HG03108 (cell line): ENCODE results near the gene DHRS4.

Source experiments
- ATAC-seq: cut with Tn5 transposase; IDR thresholded peaks from one replicate; pipeline ENCODE4 v1.9.1; 2021; ENCODE audit warnings: moderate library complexity; ENCODE audit not compliant: unreplicated experiment

Gene DHRS4

GRCh38 chr14:23953464-23954278 is at the start of gene DHRS4:
TSS of gene DHRS4 (plus strand) at chr14:23953770. CDS start at chr14:23953789, 19 bp downstream.
- ATAC-seq, result peak; percentile 86

- ATAC-seq, result no peak
Observed at GRCh38 chr14:23910101-23910875, 43.3 kb upstream of the DHRS4 start.

- no peak for ATAC-seq
Observed at GRCh38 chr14:23910876-23911210, 42.7 kb upstream of the DHRS4 start.

GRCh38 chr14:23915559-23915958 is 38.0 kb upstream of the DHRS4 start:
- no peak for ATAC-seq

DNA sequence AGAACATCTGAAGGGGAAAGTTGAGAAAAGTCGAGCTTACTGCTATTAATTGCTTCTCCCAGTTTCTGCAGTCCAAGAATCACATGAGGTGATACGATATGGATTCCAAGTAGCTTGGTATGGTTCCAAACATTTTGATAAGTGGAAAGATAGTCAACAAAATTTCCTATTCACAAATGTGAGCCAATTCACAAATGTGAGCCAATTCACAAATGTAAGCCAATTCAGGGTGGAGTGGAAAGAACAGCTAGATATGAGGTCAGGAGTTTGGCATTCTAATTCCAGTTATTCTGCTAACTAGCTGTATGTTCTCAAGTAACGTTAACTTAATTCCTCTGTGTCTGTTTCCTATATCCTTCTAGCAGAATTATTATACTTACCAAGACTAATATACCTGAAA is 37.6 kb upstream of the DHRS4 start:
- no peak for ATAC-seq

DNA sequence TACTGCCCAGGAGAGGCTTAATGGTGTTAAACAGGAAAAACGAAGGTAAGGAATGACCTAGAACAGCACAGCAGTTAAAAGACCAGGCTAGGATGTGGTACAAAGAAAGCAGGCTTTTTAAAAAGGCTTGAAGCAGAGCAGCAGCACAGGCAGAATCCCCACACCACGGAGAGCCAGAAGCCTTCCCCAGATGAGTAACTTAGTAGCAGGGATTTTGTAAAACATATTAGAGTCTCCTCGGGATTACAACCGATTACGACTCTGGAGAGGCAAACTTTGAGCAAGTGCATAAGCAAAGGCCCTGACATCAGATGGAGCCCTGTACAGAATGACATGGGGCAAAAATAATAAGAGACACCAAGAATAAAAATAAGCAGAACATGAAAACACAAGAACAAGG is 37.1 kb upstream of the DHRS4 start:
- ATAC-seq, result no peak

DNA sequence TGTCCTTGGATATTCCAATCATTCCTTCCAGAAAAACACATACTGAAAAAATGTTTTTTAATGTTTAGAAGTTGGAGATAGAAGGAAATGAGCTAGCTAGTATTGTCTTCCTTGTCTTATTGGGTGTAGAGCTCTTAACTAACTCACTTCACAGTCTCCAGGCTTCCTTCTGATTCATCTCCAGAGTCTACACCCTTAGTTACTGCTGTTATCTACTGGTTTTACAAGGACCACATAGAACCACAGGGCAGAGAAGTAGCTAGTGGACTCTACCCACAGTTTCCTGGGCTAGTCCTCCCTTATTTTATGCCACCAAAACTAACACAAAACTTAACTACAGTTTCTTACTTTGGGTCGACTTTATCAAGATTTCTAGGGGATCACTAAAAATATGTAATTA is 31.0 kb upstream of the DHRS4 start:
- no peak for ATAC-seq

- no peak for ATAC-seq
Observed at GRCh38 chr14:23925523-23926075, 28.0 kb upstream of the DHRS4 start.

GRCh38 chr14:23926543-23926942 is 27.0 kb upstream of the DHRS4 start:
- no peak for ATAC-seq

DNA sequence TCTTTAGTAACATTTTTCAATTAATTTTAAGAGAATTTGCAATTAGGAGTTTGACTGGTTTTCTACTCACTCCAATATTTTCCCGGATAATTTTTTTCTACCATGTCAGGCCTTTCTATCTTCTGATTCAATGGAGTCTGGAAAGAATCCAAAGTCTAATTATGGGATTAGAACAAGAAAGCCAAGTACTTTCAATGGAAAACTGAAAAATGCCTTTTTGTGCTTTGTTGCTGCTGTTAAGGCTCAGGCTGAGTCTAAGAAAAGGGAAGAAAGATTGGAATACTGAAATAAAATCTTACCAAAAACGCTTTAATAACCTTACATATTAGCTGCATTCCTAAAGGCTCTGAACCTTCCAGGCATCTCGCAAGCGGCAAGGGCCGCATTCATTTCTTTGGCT is 24.4 kb upstream of the DHRS4 start:
- no peak for ATAC-seq

GRCh38 chr14:23929822-23930294 is 23.7 kb upstream of the DHRS4 start:
- no peak for ATAC-seq

GRCh38 chr14:23930742-23931141 is 22.8 kb upstream of the DHRS4 start:
- no peak for ATAC-seq

- ATAC-seq, result no peak
Observed at GRCh38 chr14:23931721-23932289, 21.8 kb upstream of the DHRS4 start.

DNA sequence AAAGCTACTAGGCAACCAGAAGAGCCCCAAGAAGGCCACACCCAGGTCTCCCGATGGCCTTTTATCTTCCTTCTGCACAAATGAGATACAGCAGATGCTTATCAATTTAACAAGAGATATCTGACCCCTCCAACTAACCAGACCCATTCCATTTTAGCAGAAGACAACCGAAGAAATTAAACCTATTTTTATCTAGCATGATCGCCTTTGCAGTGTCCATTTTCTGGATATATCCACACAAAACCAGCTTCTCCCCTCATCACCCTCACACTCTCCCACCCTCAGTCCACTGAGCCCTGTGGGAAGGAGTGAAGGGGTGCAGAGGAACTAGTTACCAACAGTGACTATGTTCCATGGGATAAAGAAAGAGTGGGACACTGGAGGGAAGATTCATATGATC is 20.9 kb upstream of the DHRS4 start:
- ATAC-seq, result no peak

- ATAC-seq, result no peak
Observed at GRCh38 chr14:23933108-23933741, 20.3 kb upstream of the DHRS4 start.

GRCh38 chr14:23933742-23934128 is 19.8 kb upstream of the DHRS4 start:
- ATAC-seq, result no peak

GRCh38 chr14:23935158-23935557 is 18.4 kb upstream of the DHRS4 start:
- no peak for ATAC-seq

DNA sequence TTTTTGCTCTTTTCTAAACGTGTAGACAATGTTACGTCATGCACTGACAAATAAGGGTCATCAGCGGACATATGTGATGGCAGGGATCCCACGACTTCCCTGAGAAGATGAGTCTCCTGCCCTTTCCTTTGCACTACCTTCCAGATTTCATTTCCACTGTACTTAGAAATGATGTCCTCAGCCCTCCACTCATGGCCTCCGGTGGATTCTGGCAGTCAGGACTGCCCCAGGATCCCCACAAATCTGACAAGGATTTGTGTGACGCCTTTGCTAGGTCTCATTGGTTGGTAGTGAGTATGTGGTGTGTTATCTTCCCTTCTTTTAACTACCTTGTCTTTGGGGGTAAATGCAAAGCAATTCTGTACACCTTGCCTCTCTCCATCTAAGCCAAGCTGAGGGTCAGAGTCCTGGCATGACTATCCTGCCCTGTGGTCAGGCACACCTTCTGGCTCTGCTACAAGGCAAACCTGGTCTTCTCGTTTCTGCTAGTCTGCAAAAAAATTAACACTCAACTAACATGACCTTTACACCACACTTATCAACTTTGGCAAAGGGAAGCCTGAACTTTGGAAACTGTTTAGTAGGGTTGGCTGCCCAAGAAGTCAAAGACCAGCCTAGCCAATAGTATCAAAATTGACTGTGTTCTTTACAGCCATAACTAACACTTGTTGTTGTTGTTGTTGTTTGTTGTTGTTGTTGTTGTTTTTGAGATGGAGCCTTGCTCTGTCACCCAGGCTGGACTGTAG is 17.3 kb upstream of the DHRS4 start:
- no peak for ATAC-seq

DNA sequence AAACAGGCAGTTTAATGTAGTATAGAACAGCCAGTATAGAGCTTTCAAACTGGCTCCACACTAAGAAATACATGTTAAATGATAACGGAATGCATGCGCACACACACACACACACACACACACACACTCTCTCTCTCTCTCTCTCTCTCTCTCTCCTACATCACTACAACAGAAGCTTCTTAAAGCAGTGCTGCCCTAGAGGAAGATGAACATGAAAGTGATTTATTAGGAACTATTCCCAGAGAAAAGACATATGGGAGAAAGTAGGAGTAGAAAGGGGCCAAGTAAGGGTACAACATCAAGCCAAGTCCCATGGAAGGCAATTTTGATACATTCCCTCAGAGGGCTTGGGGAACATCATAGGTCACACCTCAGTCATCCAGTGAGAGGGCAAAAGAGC is 16.4 kb upstream of the DHRS4 start:
- no peak for ATAC-seq

- ATAC-seq, result no peak
Observed at GRCh38 chr14:23938823-23939222, 14.7 kb upstream of the DHRS4 start.
